Activated naive CD8-positive, alpha-beta T cell treated with anti-CD3 and anti-CD28 coated beads, Interleukin-2, amount 50 U/mL, for 24 hours (primary cell): Measurements from ENCODE around the gene FOXP1.

Experiments
- ATAC-seq: fragments of 150-1000 bp; cut with Tn5 transposase; one replicate; pipeline ENCODE4 v1.10.0; 2021
- DNase-seq: peaks from one replicate; pipeline ENCODE4 v3.0.0; 2021
- H3K27ac Mint-ChIP-seq: one replicate; pipeline ENCODE4 v1.8.0; 2021; ENCODE audit warnings: mild to moderate bottlenecking, mixed read lengths
- H3K27me3 Mint-ChIP-seq: one replicate; pipeline ENCODE4 v1.8.0; 2021; ENCODE audit warnings: mixed read lengths
- H3K36me3 Mint-ChIP-seq: one replicate; pipeline ENCODE4 v1.8.0; 2021; ENCODE audit warnings: low read depth, mixed read lengths
- H3K4me1 Mint-ChIP-seq: one replicate; pipeline ENCODE4 v1.8.0; 2021; ENCODE audit warnings: mixed read lengths
- H3K4me3 Mint-ChIP-seq: one replicate; pipeline ENCODE4 v1.8.0; 2021; ENCODE audit warnings: mild to moderate bottlenecking, moderate library complexity, mixed read lengths
- H3K9me3 Mint-ChIP-seq: one replicate; pipeline ENCODE4 v1.8.0; 2021; ENCODE audit warnings: mixed read lengths

Gene FOXP1

GRCh38 chr3:71262364-71263265 lies 320.9 kb downstream of the FOXP1 start:
- peak; percentile 79 for ATAC-seq
- Mint-ChIP-seq H3K27ac (peak overlapping the region; percentile 89), H3K4me1 (peaks cover 80% of the 10 kb centered on the region), H3K36me3 (peaks cover 38% of the 10 kb centered on the region), H3K27me3 (no peaks in the 10 kb centered on the region), H3K9me3 (peaks cover 3% of the 10 kb centered on the region), H3K4me3 (peak overlapping the region; percentile 68)
- DNase-seq = no peak

DNA sequence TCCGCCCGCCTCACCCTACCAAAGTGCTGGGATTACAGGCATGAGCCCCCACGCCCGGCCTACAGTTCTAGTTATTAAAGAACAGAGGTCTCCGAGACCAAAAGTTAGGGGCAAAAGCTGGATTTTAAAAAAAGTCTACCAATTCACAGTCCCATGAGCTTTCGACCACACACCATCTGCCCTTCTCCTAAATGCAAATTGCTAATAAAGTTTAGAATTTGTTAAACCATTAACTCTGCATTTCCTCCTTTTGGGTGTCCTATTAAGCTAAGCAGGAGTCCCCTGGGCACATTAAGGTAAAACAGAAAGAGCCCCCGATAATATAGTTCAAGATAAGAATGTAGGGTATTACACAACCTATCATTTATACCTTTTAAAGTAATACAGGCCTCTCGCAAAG lies 322.7 kb downstream of the FOXP1 start:
- Mint-ChIP-seq H3K27ac (no peak overlapping the region), H3K4me3 (no peak overlapping the region), H3K27me3 (no peaks in the 10 kb centered on the region), H3K4me1 (peaks cover 86% of the 10 kb centered on the region), H3K36me3 (peaks cover 38% of the 10 kb centered on the region), H3K9me3 (no peaks in the 10 kb centered on the region)
- ATAC-seq (no peak), DNase-seq (no peak)

DNA sequence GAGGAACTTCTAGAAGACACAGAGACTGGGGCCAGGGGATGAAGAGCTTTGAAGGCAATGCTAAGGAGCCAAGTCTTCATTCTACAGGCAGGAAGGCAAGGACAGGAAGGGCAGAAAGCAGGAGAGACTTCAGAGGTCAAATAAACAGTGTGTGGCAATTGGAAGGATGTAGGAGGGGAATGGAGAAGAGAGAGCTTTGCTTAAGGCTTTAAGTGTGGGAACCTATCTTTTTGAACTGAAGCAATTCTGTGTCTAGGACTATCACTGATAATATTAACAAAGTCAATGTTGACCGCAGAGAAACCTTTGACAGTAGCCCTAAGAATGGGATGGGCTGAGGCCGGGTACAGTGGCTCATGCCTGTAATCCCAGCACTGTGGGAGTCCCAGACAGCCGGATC lies 325.0 kb downstream of the FOXP1 start:
- H3K27ac Mint-ChIP-seq = peak overlapping the region; percentile 79
- ATAC-seq = no peak
- H3K9me3 Mint-ChIP-seq = no peaks in the 10 kb centered on the region
- no peak overlapping the region for H3K4me3 Mint-ChIP-seq
- peaks cover 34% of the 10 kb centered on the region for H3K36me3 Mint-ChIP-seq
- no peak for DNase-seq
- no peaks in the 10 kb centered on the region for H3K27me3 Mint-ChIP-seq
- peaks cover 83% of the 10 kb centered on the region for H3K4me1 Mint-ChIP-seq

- ATAC-seq = peak; percentile 55
- H3K27ac Mint-ChIP-seq = peak overlapping the region; percentile 79
- H3K9me3 Mint-ChIP-seq = no peaks in the 10 kb centered on the region
- peaks cover 31% of the 10 kb centered on the region for H3K36me3 Mint-ChIP-seq
- H3K4me1 Mint-ChIP-seq = peaks cover 83% of the 10 kb centered on the region
- H3K27me3 Mint-ChIP-seq = no peaks in the 10 kb centered on the region
- DNase-seq = no peak
- H3K4me3 Mint-ChIP-seq = no peak overlapping the region
These were observed 325.4 kb downstream of the FOXP1 start for GRCh38 chr3:71258116-71258515.

- Mint-ChIP-seq H3K4me3 (no peak overlapping the region), H3K36me3 (peaks cover 40% of the 10 kb centered on the region), H3K27me3 (no peaks in the 10 kb centered on the region), H3K27ac (peak overlapping the region; percentile 59), H3K4me1 (peaks cover 88% of the 10 kb centered on the region), H3K9me3 (no peaks in the 10 kb centered on the region)
- DNase-seq = no peak
- ATAC-seq = no peak
These were observed 328.0 kb downstream of the FOXP1 start for GRCh38 chr3:71255498-71255897.

- Mint-ChIP-seq H3K27ac (peak overlapping the region; percentile 59), H3K27me3 (no peaks in the 10 kb centered on the region), H3K36me3 (peaks cover 37% of the 10 kb centered on the region), H3K4me3 (no peak overlapping the region), H3K9me3 (no peaks in the 10 kb centered on the region), H3K4me1 (peaks cover 88% of the 10 kb centered on the region)
- DNase-seq = no peak
- peak; percentile 37 for ATAC-seq
These were observed 329.1 kb downstream of the FOXP1 start for GRCh38 chr3:71254281-71255057.

DNA sequence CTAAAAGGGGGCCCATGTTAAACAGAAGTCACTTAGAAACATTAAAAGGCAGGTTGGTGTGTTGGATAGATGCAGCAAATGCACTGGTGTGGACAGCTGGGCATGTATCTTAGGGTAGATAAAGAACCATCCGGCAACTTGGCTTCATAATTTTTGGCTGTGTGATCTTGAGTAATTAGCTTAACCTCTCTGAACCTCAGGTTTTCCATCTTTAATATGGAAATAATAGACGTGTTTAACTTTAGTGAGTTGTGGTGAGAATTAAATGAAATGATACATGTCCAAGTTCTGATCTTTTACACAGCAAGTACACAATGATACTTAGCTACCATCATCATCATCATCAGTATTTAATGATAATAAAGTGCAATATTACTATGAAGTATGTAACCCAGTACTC lies 330.4 kb downstream of the FOXP1 start:
- DNase-seq (no peak), ATAC-seq (no peak)
- H3K4me3 Mint-ChIP-seq = no peak overlapping the region
- H3K27ac Mint-ChIP-seq = peak overlapping the region; percentile 72
- peaks cover 85% of the 10 kb centered on the region for H3K4me1 Mint-ChIP-seq
- no peaks in the 10 kb centered on the region for H3K9me3 Mint-ChIP-seq
- no peaks in the 10 kb centered on the region for H3K27me3 Mint-ChIP-seq
- peaks cover 37% of the 10 kb centered on the region for H3K36me3 Mint-ChIP-seq

DNA sequence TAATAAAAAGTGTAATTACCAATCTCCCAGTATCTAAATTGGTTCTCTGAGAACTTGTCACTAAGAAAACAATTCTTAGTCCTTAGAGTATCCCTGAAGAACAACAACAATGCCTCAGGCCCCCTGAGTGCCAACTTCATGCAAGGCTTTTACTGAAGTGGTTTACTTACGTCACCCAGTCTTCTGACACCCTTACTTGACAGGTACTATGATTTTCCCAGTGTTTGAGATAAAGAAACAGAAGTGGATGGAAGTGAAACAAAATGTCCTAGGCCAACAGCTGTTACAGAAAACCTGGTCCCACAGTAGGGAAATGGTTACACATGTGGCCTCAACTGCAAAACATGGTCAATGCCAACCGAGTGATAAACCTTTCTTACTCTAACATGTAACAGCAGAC lies 331.1 kb downstream of the FOXP1 start:
- Mint-ChIP-seq H3K4me3 (no peak overlapping the region), H3K4me1 (peaks cover 83% of the 10 kb centered on the region), H3K9me3 (no peaks in the 10 kb centered on the region), H3K27me3 (no peaks in the 10 kb centered on the region), H3K27ac (peak overlapping the region; percentile 72), H3K36me3 (peaks cover 32% of the 10 kb centered on the region)
- ATAC-seq (no peak), DNase-seq (no peak)

- peaks cover 27% of the 10 kb centered on the region for H3K36me3 Mint-ChIP-seq
- H3K4me3 Mint-ChIP-seq = no peak overlapping the region
- ATAC-seq (no peak), DNase-seq (no peak)
- H3K27ac Mint-ChIP-seq = peak overlapping the region; percentile 72
- H3K4me1 Mint-ChIP-seq = peaks cover 85% of the 10 kb centered on the region
- no peaks in the 10 kb centered on the region for H3K9me3 Mint-ChIP-seq
- H3K27me3 Mint-ChIP-seq = no peaks in the 10 kb centered on the region
These were observed 332.3 kb downstream of the FOXP1 start for GRCh38 chr3:71251156-71251775.

DNA sequence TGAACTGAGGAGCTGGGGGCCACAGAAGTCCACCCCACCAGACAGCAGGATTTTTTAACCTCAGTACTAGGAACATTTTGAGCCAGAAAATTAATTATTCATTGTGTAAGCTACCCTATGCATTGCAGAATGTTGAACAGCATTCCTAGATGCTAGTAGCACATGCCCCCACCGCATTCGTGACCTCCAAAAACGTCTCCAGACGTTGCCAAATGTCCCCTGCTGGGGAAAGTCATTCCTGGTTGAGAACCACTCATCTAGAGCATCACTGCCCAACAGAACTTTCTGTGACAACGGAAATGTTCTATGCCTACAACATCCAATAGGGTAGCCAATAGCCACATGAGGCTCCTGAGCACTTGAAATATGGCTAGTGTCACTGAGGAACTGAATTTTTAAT lies 333.5 kb downstream of the FOXP1 start:
- DNase-seq = no peak
- H3K27me3 Mint-ChIP-seq = no peaks in the 10 kb centered on the region
- H3K4me1 Mint-ChIP-seq = peaks cover 82% of the 10 kb centered on the region
- H3K27ac Mint-ChIP-seq = no peak overlapping the region
- H3K36me3 Mint-ChIP-seq = peaks cover 27% of the 10 kb centered on the region
- ATAC-seq = no peak
- H3K9me3 Mint-ChIP-seq = no peaks in the 10 kb centered on the region
- H3K4me3 Mint-ChIP-seq = no peak overlapping the region

GRCh38 chr3:71247958-71248335 lies 335.6 kb downstream of the FOXP1 start:
- no peak for ATAC-seq
- H3K9me3 Mint-ChIP-seq = no peaks in the 10 kb centered on the region
- peaks cover 27% of the 10 kb centered on the region for H3K36me3 Mint-ChIP-seq
- no peaks in the 10 kb centered on the region for H3K27me3 Mint-ChIP-seq
- H3K27ac Mint-ChIP-seq = peak overlapping the region; percentile 68
- DNase-seq = no peak
- no peak overlapping the region for H3K4me3 Mint-ChIP-seq
- H3K4me1 Mint-ChIP-seq = peaks cover 82% of the 10 kb centered on the region

- no peaks in the 10 kb centered on the region for H3K9me3 Mint-ChIP-seq
- no peaks in the 10 kb centered on the region for H3K27me3 Mint-ChIP-seq
- ATAC-seq (no peak), DNase-seq (no peak)
- no peak overlapping the region for H3K27ac Mint-ChIP-seq
- peaks cover 80% of the 10 kb centered on the region for H3K4me1 Mint-ChIP-seq
- no peak overlapping the region for H3K4me3 Mint-ChIP-seq
- peaks cover 28% of the 10 kb centered on the region for H3K36me3 Mint-ChIP-seq
These were observed 336.1 kb downstream of the FOXP1 start for GRCh38 chr3:71247221-71247957.

- Mint-ChIP-seq H3K27ac (peak overlapping the region; percentile 72), H3K27me3 (no peaks in the 10 kb centered on the region), H3K9me3 (no peaks in the 10 kb centered on the region), H3K4me1 (peaks cover 78% of the 10 kb centered on the region), H3K4me3 (no peak overlapping the region), H3K36me3 (peaks cover 20% of the 10 kb centered on the region)
- ATAC-seq (peak; percentile 80), DNase-seq (no peak)
These were observed 337.3 kb downstream of the FOXP1 start for GRCh38 chr3:71245971-71246880.
